Ovary (tissue), 3 donors: ENCODE data around the gene KCNC2.

ENCODE experiments used
- EP300 ChIP-seq: sonication (generic); formaldehyde crosslinking; IDR thresholded peaks from one replicate; pipeline ENCODE4 v1.6.1; 2017; ENCODE audit warnings: antibody characterized with exemption
- POLR2A ChIP-seq: fragments of 450-650 bp; IDR thresholded peaks from one replicate; pipeline ENCODE4 v1.6.1; 2017; ENCODE audit warnings: antibody characterized with exemption, mild to moderate bottlenecking, moderate library complexity
- TF ChIP-seq, protein P1 (sequence below), 3 donors: fragments of 450-650 bp in 2 of 3; fragments of 200-600 bp in 1 of 3; IDR thresholded peaks; one replicate each; pipeline versions ENCODE4 v1.5.1 to v1.8.0; 2016 to 2022; ENCODE audit warnings: antibody characterized with exemption in 3 of 3, mild to moderate bottlenecking in 1 of 3
- donor health status: DM: no; HTN: no; CAD: no.

DNA sequence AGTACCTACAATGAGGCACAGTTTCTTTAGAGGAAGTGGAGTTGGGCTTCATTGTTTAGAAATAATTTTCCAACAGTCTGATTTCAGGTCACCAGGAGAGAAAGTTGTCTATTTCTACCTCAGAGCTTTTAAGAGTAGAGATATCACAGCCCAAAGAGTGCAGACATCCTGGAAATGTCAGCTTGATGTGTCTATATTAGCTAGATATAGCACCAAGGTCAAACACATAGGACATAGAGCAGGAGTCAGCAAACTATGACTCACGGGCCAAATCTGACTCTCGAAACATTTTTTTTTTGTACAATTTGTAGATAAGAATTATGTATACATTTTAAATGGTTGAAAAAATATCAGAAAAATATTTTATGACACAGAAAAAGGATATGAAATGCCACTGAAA, 53.7 kb downstream of the KCNC2 start:
- TF ChIP-seq, protein P1, sequence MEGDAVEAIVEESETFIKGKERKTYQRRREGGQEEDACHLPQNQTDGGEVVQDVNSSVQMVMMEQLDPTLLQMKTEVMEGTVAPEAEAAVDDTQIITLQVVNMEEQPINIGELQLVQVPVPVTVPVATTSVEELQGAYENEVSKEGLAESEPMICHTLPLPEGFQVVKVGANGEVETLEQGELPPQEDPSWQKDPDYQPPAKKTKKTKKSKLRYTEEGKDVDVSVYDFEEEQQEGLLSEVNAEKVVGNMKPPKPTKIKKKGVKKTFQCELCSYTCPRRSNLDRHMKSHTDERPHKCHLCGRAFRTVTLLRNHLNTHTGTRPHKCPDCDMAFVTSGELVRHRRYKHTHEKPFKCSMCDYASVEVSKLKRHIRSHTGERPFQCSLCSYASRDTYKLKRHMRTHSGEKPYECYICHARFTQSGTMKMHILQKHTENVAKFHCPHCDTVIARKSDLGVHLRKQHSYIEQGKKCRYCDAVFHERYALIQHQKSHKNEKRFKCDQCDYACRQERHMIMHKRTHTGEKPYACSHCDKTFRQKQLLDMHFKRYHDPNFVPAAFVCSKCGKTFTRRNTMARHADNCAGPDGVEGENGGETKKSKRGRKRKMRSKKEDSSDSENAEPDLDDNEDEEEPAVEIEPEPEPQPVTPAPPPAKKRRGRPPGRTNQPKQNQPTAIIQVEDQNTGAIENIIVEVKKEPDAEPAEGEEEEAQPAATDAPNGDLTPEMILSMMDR (IDR thresholded peaks at IDR 0.05) = no peak
- TF ChIP-seq POLR2A = no peak
- no peak for TF ChIP-seq EP300
